GM12874 (cell line): ENCODE measurements around the gene TRNT1.

Source experiments
- CTCF ChIP-seq: IDR thresholded peaks from 2 replicates; pipeline ENCODE4 v1.5.1; 2011; ENCODE audit warnings: low read depth, mild to moderate bottlenecking, control low read depth, low read length, moderate library complexity; ENCODE audit not compliant: insufficient read depth

Gene TRNT1

GRCh38 chr3:3165241-3165640 is 38.5 kb downstream of the TRNT1 start:
- no peak for TF ChIP-seq CTCF

GRCh38 chr3:3165650-3166049 is 38.9 kb downstream of the TRNT1 start:
- no peak for TF ChIP-seq CTCF

GRCh38 chr3:3170998-3171397 is 44.3 kb downstream of the TRNT1 start:
- peak; percentile 18; the same call in 1 of the 2 replicates for TF ChIP-seq CTCF

GRCh38 chr3:3172627-3173026 is 45.9 kb downstream of the TRNT1 start:
- TF ChIP-seq CTCF: no peak

GRCh38 chr3:3177861-3178497 is 51.2 kb downstream of the TRNT1 start:
- TF ChIP-seq CTCF: no peak

- TF ChIP-seq CTCF: no peak
Observed at GRCh38 chr3:3178498-3179328, 52.0 kb downstream of the TRNT1 start.

- peak; percentile 98 for TF ChIP-seq CTCF
Observed at GRCh38 chr3:3179407-3180094, 52.8 kb downstream of the TRNT1 start, which contains the start of gene CRBN. CRBN (minus strand) TSS chr3:3179691; CDS start chr3:3179687, 4 bp downstream.
